Measurements from ENCODE around the gene FILIP1L. TPM values are rescaled to one million over a fixed set of nuclear protein-coding genes. Genes with fewer than 3 reads are reported as not detected.

The FILIP1L gene
- total RNA-seq, 4 donors from 2014 or later: 113 to 149 (median 122) TPM

- no peaks in the 10 kb centered on the region for H3K9me3 ChIP-seq
- H3K4me3 ChIP-seq: no peak overlapping the region
Measured at GRCh38 chr3:100001083-100001482, 113.2 kb downstream of the FILIP1L start.

GRCh38 chr3:99999536-99999935, 114.8 kb downstream of the FILIP1L start:
- H3K36me3 ChIP-seq: no peaks in the 10 kb centered on the region
- H3K27ac ChIP-seq: no peak overlapping the region
- H3K4me1 ChIP-seq: peaks cover 0 to 18% (median 0%) of the 10 kb centered on the region in 3 donors
- no peaks in the 10 kb centered on the region for H3K27me3 ChIP-seq
- 100% methylated on average over 1 to 2 of the region's 2 CpGs for WGBS, 2 donors (ENCODE audit: low coverage in 1 of 2)
- peaks cover 0 to 3% (median 0%) of the 10 kb centered on the region in 3 donors for H3K9me3 ChIP-seq
- TF ChIP-seq EP300 (IDR thresholded peaks at IDR 0.05) (no peak), CTCF (IDR thresholded peaks at IDR 0.05) (no peak), POLR2AphosphoS5 (IDR thresholded peaks at IDR 0.05) (no peak), POLR2A (IDR thresholded peaks at IDR 0.05) (no peak)
- no peak overlapping the region for H3K4me3 ChIP-seq
- no peak for ATAC-seq

More at GRCh38 chr3:100001083-100001482, 113.2 kb downstream of the FILIP1L start:
- H3K36me3 ChIP-seq: no peaks in the 10 kb centered on the region
- 100% methylated on average over 3 of the region's 3 CpGs for WGBS, 2 donors (ENCODE audit: low coverage in 1 of 2)
- no peak overlapping the region for H3K27ac ChIP-seq
- H3K27me3 ChIP-seq: no peaks in the 10 kb centered on the region
- no peak for TF ChIP-seq CTCF (IDR thresholded peaks at IDR 0.05)
- no peak for TF ChIP-seq EP300 (IDR thresholded peaks at IDR 0.05)
- TF ChIP-seq POLR2A (IDR thresholded peaks at IDR 0.05): no peak
- no peak for TF ChIP-seq POLR2AphosphoS5 (IDR thresholded peaks at IDR 0.05)
- peaks cover 0 to 30% (median under 1%) of the 10 kb centered on the region in 3 donors for H3K4me1 ChIP-seq
- no peak for ATAC-seq

GRCh38 chr3:99997293-99997692, 117.0 kb downstream of the FILIP1L start:
- TF ChIP-seq POLR2A (IDR thresholded peaks at IDR 0.05): no peak
- TF ChIP-seq POLR2AphosphoS5 (IDR thresholded peaks at IDR 0.05): no peak
- TF ChIP-seq CTCF (IDR thresholded peaks at IDR 0.05): no peak
- TF ChIP-seq EP300 (IDR thresholded peaks at IDR 0.05): no peak
- Histone ChIP-seq H3K36me3 (no peaks in the 10 kb centered on the region), H3K27me3 (no peaks in the 10 kb centered on the region), H3K9me3 (peaks cover 0 to 3% (median 0%) of the 10 kb centered on the region in 3 donors), H3K4me3 (no peak overlapping the region), H3K4me1 (peaks cover 0 to 6% (median 0%) of the 10 kb centered on the region in 3 donors), H3K27ac (no peak overlapping the region)
- no peak for ATAC-seq
- WGBS, 2 donors (ENCODE audit: low coverage in 1 of 2): 81 to 95% methylated on average over 2 of the region's 2 CpGs

- ATAC-seq: no peak
- TF ChIP-seq CTCF (IDR thresholded peaks at IDR 0.05) (no peak), POLR2AphosphoS5 (IDR thresholded peaks at IDR 0.05) (no peak), POLR2A (IDR thresholded peaks at IDR 0.05) (no peak), EP300 (IDR thresholded peaks at IDR 0.05) (no peak)
- WGBS, 2 donors (ENCODE audit: low coverage in 1 of 2): 100% methylated on average over 1 of the region's 1 CpG
- Histone ChIP-seq H3K9me3 (no peaks in the 10 kb centered on the region), H3K27me3 (no peaks in the 10 kb centered on the region), H3K27ac (no peak overlapping the region), H3K4me3 (no peak overlapping the region), H3K36me3 (no peaks in the 10 kb centered on the region), H3K4me1 (no peaks in the 10 kb centered on the region)
Measured at GRCh38 chr3:99990179-99990578, 124.1 kb downstream of the FILIP1L start.

GRCh38 chr3:99984668-99985067, 129.6 kb downstream of the FILIP1L start:
- 52 to 88% methylated on average over 2 of the region's 2 CpGs for WGBS, 2 donors (ENCODE audit: low coverage in 1 of 2)
- no peaks in the 10 kb centered on the region for H3K36me3 ChIP-seq
- H3K27ac ChIP-seq: no peak overlapping the region
- H3K9me3 ChIP-seq: no peaks in the 10 kb centered on the region
- H3K4me1 ChIP-seq: peaks cover 0 to 12% (median 0%) of the 10 kb centered on the region in 3 donors
- H3K27me3 ChIP-seq: no peaks in the 10 kb centered on the region
- no peak for TF ChIP-seq POLR2AphosphoS5 (IDR thresholded peaks at IDR 0.05)
- no peak for TF ChIP-seq EP300 (IDR thresholded peaks at IDR 0.05)
- TF ChIP-seq POLR2A (IDR thresholded peaks at IDR 0.05): no peak
- TF ChIP-seq CTCF (IDR thresholded peaks at IDR 0.05): no peak
- H3K4me3 ChIP-seq: no peak overlapping the region
- no peak for ATAC-seq
